ENCODE measurements around the gene PGA3.
"Not testable (repeated sequence)": the region's sequence is repeated elsewhere in the genome, so short reads cannot be mapped to it uniquely, and the experiment has no call there.

PGA3 gene

GRCh38 chr11:61240875-61241274, 37.6 kb downstream of the PGA3 start, which contains the start of gene PGA5:
PGA5 (plus strand) TSS chr11:61241175; CDS start chr11:61241227, 52 bp downstream.
- H3K4me3 ChIP-seq (ENCODE audit: low read length); H3K27me3 ChIP-seq (ENCODE audit: insufficient read depth, low read length); H3K9ac ChIP-seq (ENCODE audit: low read depth, low read length); H3K36me3 ChIP-seq (ENCODE audit: insufficient read depth, low read depth, low read length); H3K4me1 ChIP-seq (ENCODE audit: insufficient read depth, low read length); H3K9me3 ChIP-seq (ENCODE audit: insufficient read depth, low read depth, low read length); H3K27ac ChIP-seq (ENCODE audit: low read length): not testable (repeated sequence)

- not testable (repeated sequence) for H3K36me3 ChIP-seq (ENCODE audit: insufficient read depth, low read depth, low read length); H3K4me1 ChIP-seq (ENCODE audit: insufficient read depth, low read length); H3K9ac ChIP-seq (ENCODE audit: low read depth, low read length); H3K27me3 ChIP-seq (ENCODE audit: insufficient read depth, low read length); H3K27ac ChIP-seq (ENCODE audit: low read length); H3K9me3 ChIP-seq (ENCODE audit: insufficient read depth, low read depth, low read length); H3K4me3 ChIP-seq (ENCODE audit: low read length)
Measured at GRCh38 chr11:61241526-61241925, 38.2 kb downstream of the PGA3 start.

GRCh38 chr11:61245284-61245964, 42.1 kb downstream of the PGA3 start:
- H3K36me3 ChIP-seq (ENCODE audit: insufficient read depth, low read depth, low read length); H3K4me1 ChIP-seq (ENCODE audit: insufficient read depth, low read length); H3K27ac ChIP-seq (ENCODE audit: low read length); H3K4me3 ChIP-seq (ENCODE audit: low read length); H3K27me3 ChIP-seq (ENCODE audit: insufficient read depth, low read length); H3K9me3 ChIP-seq (ENCODE audit: insufficient read depth, low read depth, low read length); H3K9ac ChIP-seq (ENCODE audit: low read depth, low read length): not testable (repeated sequence)

DNA sequence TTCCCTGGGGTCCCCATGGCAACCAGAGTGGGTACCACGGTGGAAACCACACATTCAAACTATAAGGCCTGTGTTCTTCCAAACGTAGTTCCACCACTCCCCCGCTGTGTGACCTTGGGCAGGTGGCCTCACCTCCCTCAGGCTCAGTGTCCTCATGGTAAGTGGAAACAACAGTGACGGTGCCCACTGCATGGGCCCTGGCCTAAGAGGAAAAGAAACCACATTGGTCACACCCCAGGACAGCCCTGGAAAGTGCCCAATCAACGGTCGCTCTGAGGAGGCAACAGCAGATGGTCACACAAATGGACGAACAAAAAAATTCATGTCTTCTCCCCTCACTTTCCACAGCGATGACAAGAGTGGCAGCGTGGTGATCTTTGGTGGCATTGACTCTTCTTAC, 44.8 kb downstream of the PGA3 start:
- not testable (repeated sequence) for H3K27ac ChIP-seq (ENCODE audit: low read length); H3K4me1 ChIP-seq (ENCODE audit: insufficient read depth, low read length); H3K36me3 ChIP-seq (ENCODE audit: insufficient read depth, low read depth, low read length); H3K4me3 ChIP-seq (ENCODE audit: low read length); H3K27me3 ChIP-seq (ENCODE audit: insufficient read depth, low read length); H3K9ac ChIP-seq (ENCODE audit: low read depth, low read length); H3K9me3 ChIP-seq (ENCODE audit: insufficient read depth, low read depth, low read length)

DNA sequence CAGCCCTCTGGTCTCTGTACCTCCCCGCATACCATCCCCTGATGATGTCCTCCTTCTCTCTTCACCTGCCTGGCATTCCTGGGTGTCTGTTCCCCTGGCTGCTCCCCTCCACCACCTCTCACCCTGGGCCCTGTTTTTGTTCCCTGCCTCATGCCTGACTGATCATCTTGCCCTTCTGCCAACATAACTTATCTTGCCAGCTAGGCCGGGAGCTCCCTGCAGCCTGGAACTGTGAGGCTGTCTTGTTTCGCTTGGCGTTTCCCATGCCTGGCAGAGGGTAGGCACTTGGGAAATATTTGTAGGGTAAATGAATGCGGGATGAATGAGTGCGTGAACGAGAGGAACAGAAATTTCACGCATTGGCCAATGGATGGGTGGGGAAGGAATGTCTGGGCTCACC, 45.9 kb downstream of the PGA3 start:
- not testable (repeated sequence) for H3K9ac ChIP-seq (ENCODE audit: low read depth, low read length); H3K36me3 ChIP-seq (ENCODE audit: insufficient read depth, low read depth, low read length); H3K27me3 ChIP-seq (ENCODE audit: insufficient read depth, low read length); H3K4me3 ChIP-seq (ENCODE audit: low read length); H3K27ac ChIP-seq (ENCODE audit: low read length); H3K9me3 ChIP-seq (ENCODE audit: insufficient read depth, low read depth, low read length); H3K4me1 ChIP-seq (ENCODE audit: insufficient read depth, low read length)

DNA sequence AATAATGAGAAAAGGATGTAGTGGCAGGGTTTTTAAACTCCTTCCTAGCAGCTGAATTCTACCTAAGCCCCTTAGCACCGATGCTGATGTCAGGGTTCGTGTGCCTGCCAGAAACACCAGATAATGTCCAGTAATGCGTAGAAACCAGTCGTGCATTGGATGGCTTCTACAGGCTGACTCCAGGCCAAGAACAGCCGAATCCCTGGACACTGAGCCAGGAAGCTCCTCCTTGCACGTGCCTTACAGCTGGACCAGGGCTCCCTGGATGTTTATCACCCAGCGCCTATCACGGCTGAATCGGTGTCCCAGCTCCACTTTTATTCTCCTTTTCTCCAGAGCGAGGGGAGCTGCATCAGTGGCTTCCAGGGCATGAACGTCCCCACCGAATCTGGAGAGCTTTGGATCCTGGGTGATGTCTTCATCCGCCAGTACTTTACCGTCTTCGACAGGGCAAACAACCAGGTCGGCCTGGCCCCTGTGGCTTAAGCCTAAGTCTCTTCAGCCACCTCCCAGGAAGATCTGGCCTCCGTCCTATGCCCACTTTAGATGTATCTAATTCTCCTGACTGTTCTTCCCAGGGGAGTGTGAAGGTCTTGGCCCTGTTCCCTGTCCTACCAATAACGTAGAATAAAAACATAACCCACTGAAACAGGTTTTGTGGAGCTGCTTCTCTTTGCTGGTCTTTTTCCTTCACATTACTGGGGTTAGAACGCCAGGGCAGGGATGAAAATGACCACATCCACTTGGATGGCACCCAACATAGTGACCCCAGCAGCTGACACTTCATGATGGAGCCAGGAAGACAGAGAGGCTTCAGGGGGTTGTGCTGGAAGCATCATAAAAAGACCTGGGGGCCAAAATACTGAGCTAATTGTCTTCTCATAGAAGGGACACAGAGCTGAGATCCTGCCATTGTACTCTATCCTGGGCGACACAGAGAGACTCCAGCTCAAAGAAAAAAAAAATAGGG, 47.8 kb downstream of the PGA3 start:
- not testable (repeated sequence) for H3K36me3 ChIP-seq (ENCODE audit: insufficient read depth, low read depth, low read length); H3K9ac ChIP-seq (ENCODE audit: low read depth, low read length); H3K27me3 ChIP-seq (ENCODE audit: insufficient read depth, low read length); H3K4me3 ChIP-seq (ENCODE audit: low read length); H3K4me1 ChIP-seq (ENCODE audit: insufficient read depth, low read length); H3K27ac ChIP-seq (ENCODE audit: low read length); H3K9me3 ChIP-seq (ENCODE audit: insufficient read depth, low read depth, low read length)

DNA sequence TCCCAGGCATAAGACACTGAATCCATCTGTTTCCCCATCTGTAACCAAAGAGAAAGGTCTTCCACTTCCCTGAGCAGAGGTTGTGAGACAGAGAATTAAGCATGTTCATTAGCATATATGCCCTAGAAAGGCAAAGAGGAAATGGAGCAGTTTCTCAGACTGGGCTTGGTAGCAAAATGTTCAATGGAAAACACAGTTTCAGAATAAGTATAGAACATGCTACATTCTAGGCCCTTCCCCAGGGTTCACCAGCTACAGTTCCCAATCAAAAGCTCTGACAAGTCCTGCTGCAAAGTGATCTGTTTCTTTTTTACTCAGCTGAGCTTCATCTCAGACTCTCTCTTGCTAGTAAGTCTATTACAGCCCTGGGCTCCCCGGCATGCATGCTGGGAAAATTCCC, 49.0 kb downstream of the PGA3 start:
- not testable (repeated sequence) for H3K4me1 ChIP-seq (ENCODE audit: insufficient read depth, low read length); H3K9ac ChIP-seq (ENCODE audit: low read depth, low read length); H3K27ac ChIP-seq (ENCODE audit: low read length)

GRCh38 chr11:61254403-61255025, 51.2 kb downstream of the PGA3 start:
- H3K4me1 ChIP-seq (ENCODE audit: insufficient read depth, low read length): no peaks in the 10 kb centered on the region
- no peaks in the 10 kb centered on the region for H3K27me3 ChIP-seq (ENCODE audit: insufficient read depth, low read length)
- peaks cover 5% of the 10 kb centered on the region; the same call in 1 of the 2 replicates for H3K36me3 ChIP-seq (ENCODE audit: insufficient read depth, low read depth, low read length)
- H3K9me3 ChIP-seq (ENCODE audit: insufficient read depth, low read depth, low read length): no peaks in the 10 kb centered on the region
- no peak overlapping the region for H3K27ac ChIP-seq (ENCODE audit: low read length)
- no peak overlapping the region for H3K9ac ChIP-seq (ENCODE audit: low read depth, low read length)
- H3K4me3 ChIP-seq (ENCODE audit: low read length): no peak overlapping the region

More for the DNA sequence above, 49.0 kb downstream of the PGA3 start:
- H3K9me3 ChIP-seq (ENCODE audit: insufficient read depth, low read depth, low read length); H3K4me3 ChIP-seq (ENCODE audit: low read length); H3K27me3 ChIP-seq (ENCODE audit: insufficient read depth, low read length); H3K36me3 ChIP-seq (ENCODE audit: insufficient read depth, low read depth, low read length): not testable (repeated sequence)

GRCh38 chr11:61256710-61257482, 53.6 kb downstream of the PGA3 start:
- no peaks in the 10 kb centered on the region for H3K27me3 ChIP-seq (ENCODE audit: insufficient read depth, low read length)
- no peak overlapping the region for H3K27ac ChIP-seq (ENCODE audit: low read length)
- peaks cover 5% of the 10 kb centered on the region; the same call in 1 of the 2 replicates for H3K36me3 ChIP-seq (ENCODE audit: insufficient read depth, low read depth, low read length)
- no peak overlapping the region for H3K9ac ChIP-seq (ENCODE audit: low read depth, low read length)
- no peaks in the 10 kb centered on the region for H3K9me3 ChIP-seq (ENCODE audit: insufficient read depth, low read depth, low read length)
- no peak overlapping the region for H3K4me3 ChIP-seq (ENCODE audit: low read length)
- H3K4me1 ChIP-seq (ENCODE audit: insufficient read depth, low read length): no peaks in the 10 kb centered on the region

DNA sequence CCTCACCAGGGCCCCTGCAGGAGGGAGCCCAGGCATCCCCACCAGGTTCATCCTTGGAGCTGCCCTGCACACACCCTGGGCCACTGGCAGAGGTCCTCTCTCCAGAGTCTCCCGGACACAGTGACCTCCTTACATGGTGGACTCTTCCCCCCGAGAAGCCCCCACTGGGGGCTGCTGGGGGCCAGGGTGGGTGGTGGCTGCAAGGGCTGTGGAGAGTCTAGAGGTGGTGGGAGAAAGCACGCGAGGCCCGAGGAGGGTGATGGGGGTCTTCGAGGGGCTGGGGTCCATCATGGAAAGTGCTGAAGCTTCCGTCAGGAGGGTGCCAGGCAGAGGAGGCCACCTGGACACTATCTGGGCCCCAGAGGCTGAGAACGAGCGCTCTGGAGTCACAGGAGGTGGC, 55.2 kb downstream of the PGA3 start:
- Histone ChIP-seq H3K9ac (ENCODE audit: low read depth, low read length) (no peak overlapping the region), H3K27ac (ENCODE audit: low read length) (no peak overlapping the region), H3K4me3 (ENCODE audit: low read length) (no peak overlapping the region), H3K36me3 (ENCODE audit: insufficient read depth, low read depth, low read length) (peaks cover 5% of the 10 kb centered on the region; the same call in 1 of the 2 replicates), H3K9me3 (ENCODE audit: insufficient read depth, low read depth, low read length) (no peaks in the 10 kb centered on the region), H3K4me1 (ENCODE audit: insufficient read depth, low read length) (no peaks in the 10 kb centered on the region), H3K27me3 (ENCODE audit: insufficient read depth, low read length) (no peaks in the 10 kb centered on the region)

DNA sequence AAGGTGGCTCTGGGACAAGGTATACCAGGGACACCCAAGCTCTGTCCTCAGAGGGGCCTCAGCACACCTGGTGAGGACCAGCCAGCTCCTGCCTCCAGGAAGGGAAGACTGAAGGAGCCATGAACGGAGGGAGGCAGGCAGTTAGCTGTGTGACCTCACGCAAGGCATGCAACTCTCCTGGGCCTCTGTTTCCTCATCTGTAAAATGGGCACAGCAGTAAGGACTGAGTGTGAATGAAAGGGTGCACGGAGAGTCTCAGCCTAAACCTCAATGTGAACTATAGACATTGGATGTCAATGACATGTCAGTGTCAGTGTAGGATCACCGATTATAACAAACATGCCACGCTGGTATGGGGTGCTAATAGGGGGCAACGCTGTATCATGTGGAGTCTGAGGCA, 56.0 kb downstream of the PGA3 start:
- Histone ChIP-seq H3K27ac (ENCODE audit: low read length) (no peak overlapping the region), H3K4me3 (ENCODE audit: low read length) (no peak overlapping the region), H3K9me3 (ENCODE audit: insufficient read depth, low read depth, low read length) (no peaks in the 10 kb centered on the region), H3K9ac (ENCODE audit: low read depth, low read length) (no peak overlapping the region), H3K27me3 (ENCODE audit: insufficient read depth, low read length) (no peaks in the 10 kb centered on the region), H3K4me1 (ENCODE audit: insufficient read depth, low read length) (no peaks in the 10 kb centered on the region), H3K36me3 (ENCODE audit: insufficient read depth, low read depth, low read length) (peaks cover 5% of the 10 kb centered on the region; the same call in 1 of the 2 replicates)
